Transverse colon (tissue), 4 donors: ENCODE results near the gene CES4A. TPM values are rescaled to one million over a fixed set of nuclear protein-coding genes. Genes with fewer than 3 reads are reported as not detected.
A peak's percentile ranks its signal among the peaks of the same experiment; 100 is the strongest.

Source experiments
- DNase-seq: peaks from one replicate; pipeline ENCODE4 v3.0.0-alpha.2; 2019
- H3K27ac ChIP-seq, 4 donors: fragments of 200-600 bp; sonication (generic); 2 replicates each; pipeline ENCODE4 v1.5.1; 2016 to 2018; ENCODE audit warnings: inconsistent platforms in 4 of 4
- H3K27me3 ChIP-seq: fragments of 200-600 bp; sonication (generic); 2 replicates; pipeline ENCODE4 v1.5.1; 2017; ENCODE audit warnings: inconsistent platforms
- H3K36me3 ChIP-seq, 4 donors: fragments of 200-600 bp; sonication (generic); 2 replicates each; pipeline ENCODE4 v1.5.1; 2017 to 2019; ENCODE audit warnings: inconsistent platforms in 4 of 4
- H3K4me1 ChIP-seq, 4 donors: fragments of 200-600 bp; sonication (generic); 2 replicates each; pipeline ENCODE4 v1.5.1; 2017 to 2020; ENCODE audit warnings: inconsistent platforms in 4 of 4
- H3K4me3 ChIP-seq, 4 donors: fragments of 200-600 bp; sonication (generic); 1 replicate in 1 of 4; 2 replicates in 3 of 4; pipeline versions ENCODE4 v1.5.1 to v1.6.1; 2017 to 2019; ENCODE audit warnings: inconsistent platforms in 4 of 4
- H3K9me3 ChIP-seq, 2 donors: fragments of 200-600 bp; sonication (generic); 2 replicates each; pipeline ENCODE4 v1.5.1; 2017 to 2019; ENCODE audit warnings: inconsistent platforms in 2 of 2
- EP300 ChIP-seq: sonication (generic); formaldehyde crosslinking; IDR thresholded peaks from one replicate; pipeline ENCODE4 v1.6.1; 2017; ENCODE audit warnings: antibody characterized with exemption, low read depth
- POLR2A ChIP-seq: fragments of 450-650 bp; IDR thresholded peaks from one replicate; pipeline ENCODE4 v1.6.1; 2016; ENCODE audit warnings: antibody characterized with exemption, mild to moderate bottlenecking, moderate library complexity
- POLR2AphosphoS5 ChIP-seq, 3 donors: sonication (generic); formaldehyde crosslinking; IDR thresholded peaks; one replicate each; pipeline ENCODE4 v1.6.1; 2016; ENCODE audit warnings: antibody characterized with exemption in 3 of 3
- WGBS, 2 donors: methylation state at CpG; one replicate each; pipeline ENCODE4 v1.1.5; 2018; ENCODE audit warnings: low coverage in 1 of 2; 5-methylcytosine and 5-hydroxymethylcytosine counted together
- in situ Hi-C, 4 donors: fragments of 200-750 bp; cut with MboI; loops; one replicate each; pipeline versions ENCODE4 v1.15.0 to v1.15.1; 2017; ENCODE audit warnings: low sequenced_read_pairs in 3 of 4, low pct_ligation_motif_present in 1 of 4, low pct_unique_long_range_greater_than_20kb in 1 of 4
- intact Hi-C: fragments of 100-400 bp; cut with DNase I; formaldehyde crosslinking; loops from one replicate; pipeline ENCODE4 v1.15.1; 2023; ENCODE audit warnings: low total_unique reads
- total RNA-seq, 4 donors: library from RNA; depleted of rRNA; stranded (reverse); fragments of >200 nt; gene quantifications; one replicate each; pipeline ENCODE4 v1.1.0, GENCODE V29; 2016
- TF ChIP-seq, protein P1 (sequence below), 5 experiments: fragments of 200-600 bp in 3 of 5; fragments of 450-650 bp in 2 of 5; sonication (generic) in 3 of 5; IDR thresholded peaks; 1 replicate in 2 of 5; 2 replicates in 3 of 5; pipeline ENCODE4 v1.5.1; 2016 to 2017; ENCODE audit warnings: antibody characterized with exemption in 5 of 5, inconsistent platforms in 3 of 5, mild to moderate bottlenecking in 2 of 5, moderate library complexity in 1 of 5

CES4A gene
- total RNA-seq, 4 donors from 2014 or later: 9.7 to 24.7 (median 15.7) TPM

GRCh38 chr16:67000384-67001351, 12.3 kb downstream of the CES4A start:
- TF ChIP-seq, protein P1, sequence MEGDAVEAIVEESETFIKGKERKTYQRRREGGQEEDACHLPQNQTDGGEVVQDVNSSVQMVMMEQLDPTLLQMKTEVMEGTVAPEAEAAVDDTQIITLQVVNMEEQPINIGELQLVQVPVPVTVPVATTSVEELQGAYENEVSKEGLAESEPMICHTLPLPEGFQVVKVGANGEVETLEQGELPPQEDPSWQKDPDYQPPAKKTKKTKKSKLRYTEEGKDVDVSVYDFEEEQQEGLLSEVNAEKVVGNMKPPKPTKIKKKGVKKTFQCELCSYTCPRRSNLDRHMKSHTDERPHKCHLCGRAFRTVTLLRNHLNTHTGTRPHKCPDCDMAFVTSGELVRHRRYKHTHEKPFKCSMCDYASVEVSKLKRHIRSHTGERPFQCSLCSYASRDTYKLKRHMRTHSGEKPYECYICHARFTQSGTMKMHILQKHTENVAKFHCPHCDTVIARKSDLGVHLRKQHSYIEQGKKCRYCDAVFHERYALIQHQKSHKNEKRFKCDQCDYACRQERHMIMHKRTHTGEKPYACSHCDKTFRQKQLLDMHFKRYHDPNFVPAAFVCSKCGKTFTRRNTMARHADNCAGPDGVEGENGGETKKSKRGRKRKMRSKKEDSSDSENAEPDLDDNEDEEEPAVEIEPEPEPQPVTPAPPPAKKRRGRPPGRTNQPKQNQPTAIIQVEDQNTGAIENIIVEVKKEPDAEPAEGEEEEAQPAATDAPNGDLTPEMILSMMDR (IDR thresholded peaks at IDR 0.05): no peak
- peak in 1 of 3 donors; percentile 42 for TF ChIP-seq POLR2AphosphoS5 (IDR thresholded peaks at IDR 0.05)
- Histone ChIP-seq H3K27ac (peak overlapping the region; percentile 39 to 61 (median 46)), H3K36me3 (no peaks in the 10 kb centered on the region), H3K4me1 (peaks cover 4 to 27% (median 15%) of the 10 kb centered on the region in 4 donors), H3K9me3 (no peaks in the 10 kb centered on the region), H3K27me3 (no peaks in the 10 kb centered on the region), H3K4me3 (peak overlapping the region; percentile 15 to 58 (median 42))
- 4% methylated on average over 43 of the region's 89 CpGs; no CpG with 5 or more reads in 1 of the 2 donors for WGBS, 2 donors
- in situ Hi-C loops (no loop called here), intact Hi-C loops (no loop called here)
- peak; percentile 77 for DNase-seq

DNA sequence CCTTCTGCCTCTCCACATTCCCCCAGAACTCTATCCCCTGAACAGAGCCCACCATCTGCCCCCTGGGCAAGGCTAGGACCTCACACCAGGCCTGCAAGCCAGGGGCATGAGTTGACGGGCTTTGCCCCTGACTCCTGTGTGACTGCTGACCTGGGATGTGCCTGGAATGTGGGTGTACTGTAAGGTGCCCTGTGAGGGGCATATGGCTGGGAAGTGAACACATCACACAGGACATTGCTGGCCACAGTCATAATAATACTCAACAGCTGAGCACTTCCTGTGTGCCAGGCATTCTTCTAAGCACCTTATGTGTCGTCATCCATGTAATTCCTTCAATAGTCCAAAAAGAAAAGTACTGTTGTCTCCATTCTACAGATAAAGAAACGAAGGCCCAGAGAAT, 13.3 kb downstream of the CES4A start:
- Histone ChIP-seq H3K9me3 (no peaks in the 10 kb centered on the region), H3K4me1 (peaks cover 4 to 20% (median 11%) of the 10 kb centered on the region in 4 donors), H3K27me3 (no peaks in the 10 kb centered on the region), H3K27ac (no peak overlapping the region), H3K36me3 (no peaks in the 10 kb centered on the region), H3K4me3 (no peak overlapping the region)
- no peak for DNase-seq
- intact Hi-C loops: no loop called here
- TF ChIP-seq POLR2A (no peak), POLR2AphosphoS5 (IDR thresholded peaks at IDR 0.05) (no peak), EP300 (no peak)
- TF ChIP-seq, protein P1 (IDR thresholded peaks at IDR 0.05): no peak
- in situ Hi-C loops: no loop called here
- 83 to 86% methylated on average over 1 to 2 of the region's 3 CpGs for WGBS, 2 donors

- intact Hi-C loops: no loop called here
Observed at GRCh38 chr16:67006930-67007658, 18.7 kb downstream of the CES4A start.

More at GRCh38 chr16:67006930-67007658, 18.7 kb downstream of the CES4A start:
- DNase-seq: no peak
- no peaks in the 10 kb centered on the region for H3K9me3 ChIP-seq
- H3K4me1 ChIP-seq: no peaks in the 10 kb centered on the region
- TF ChIP-seq POLR2A (no peak), POLR2AphosphoS5 (IDR thresholded peaks at IDR 0.05) (no peak), EP300 (no peak)
- TF ChIP-seq, protein P1 (IDR thresholded peaks at IDR 0.05): no peak
- H3K27me3 ChIP-seq: no peaks in the 10 kb centered on the region
- no peak overlapping the region for H3K27ac ChIP-seq
- H3K36me3 ChIP-seq: no peaks in the 10 kb centered on the region
- WGBS, 2 donors: 82 to 94% methylated on average over 6 to 12 of the region's 12 CpGs
- no peak overlapping the region for H3K4me3 ChIP-seq
- in situ Hi-C loops: no loop called here
